GM19397 (cell line): ENCODE results near the gene SRSF1.
"Not testable (repeated sequence)": the region's sequence is repeated elsewhere in the genome, so short reads cannot be mapped to it uniquely, and the experiment has no call there.

Experiments used
- ATAC-seq: cut with Tn5 transposase; IDR thresholded peaks from one replicate; pipeline ENCODE4 v1.9.1; 2021; ENCODE audit warnings: mild to moderate bottlenecking, moderate library complexity; ENCODE audit not compliant: unreplicated experiment

Gene SRSF1

DNA sequence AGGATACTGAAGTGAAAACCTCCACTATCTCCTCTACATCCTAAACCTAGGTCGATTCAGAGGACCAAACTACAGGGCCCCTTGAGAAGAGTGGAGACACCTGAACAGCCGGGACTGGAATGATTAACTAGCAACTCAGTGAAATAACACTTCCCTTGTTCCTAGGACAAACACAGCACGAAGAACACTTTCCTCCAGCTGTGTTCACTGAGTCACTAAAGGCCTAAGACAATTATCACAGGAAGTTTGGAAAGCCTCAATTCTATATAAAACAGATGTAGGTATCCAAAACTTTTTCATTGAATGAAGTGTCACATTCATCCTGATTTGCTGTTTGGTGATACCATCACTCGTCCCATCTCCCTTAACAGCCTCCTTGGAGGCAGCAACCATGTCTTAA lies 36.3 kb downstream of the SRSF1 start:
- ATAC-seq = no peak

DNA sequence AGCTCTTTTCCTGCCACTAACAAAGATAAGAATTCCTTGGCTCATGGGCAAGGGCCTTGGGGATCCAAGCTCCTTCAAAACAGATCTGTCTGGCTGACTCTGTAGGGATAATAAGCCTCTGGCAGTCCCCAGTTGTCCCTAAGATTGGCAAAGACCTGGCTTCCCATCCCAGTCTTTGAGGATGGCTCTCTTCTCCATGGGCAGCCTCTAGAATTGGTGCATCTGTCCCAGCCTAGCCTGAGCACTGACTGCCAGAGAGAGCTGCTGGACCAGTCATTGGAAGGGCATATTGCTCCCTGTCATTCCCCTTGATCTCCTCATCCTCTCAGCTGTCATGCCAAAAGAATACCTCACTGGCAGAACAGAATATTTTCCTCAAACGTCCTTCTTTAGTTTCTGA lies 38.6 kb downstream of the SRSF1 start:
- no peak for ATAC-seq

DNA sequence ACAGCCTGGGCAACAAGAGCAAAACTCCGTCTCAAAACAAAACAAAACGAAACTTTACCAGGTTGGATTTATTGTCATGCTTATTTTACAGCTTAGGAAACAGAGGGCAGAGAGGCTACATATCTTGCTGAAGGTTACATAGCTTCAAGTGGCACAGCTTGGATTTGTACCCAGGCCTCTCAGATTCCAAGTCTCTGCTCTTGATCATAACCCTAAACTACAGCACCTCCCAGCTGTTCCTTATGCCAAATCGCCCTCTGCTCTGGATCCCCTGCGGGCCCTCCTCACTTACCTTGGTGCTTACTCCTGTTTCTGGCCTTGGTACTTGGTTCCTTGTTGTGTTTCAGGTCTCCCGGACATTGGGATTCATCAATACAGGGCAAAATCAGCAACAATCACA lies 40.2 kb downstream of the SRSF1 start:
- no peak for ATAC-seq

DNA sequence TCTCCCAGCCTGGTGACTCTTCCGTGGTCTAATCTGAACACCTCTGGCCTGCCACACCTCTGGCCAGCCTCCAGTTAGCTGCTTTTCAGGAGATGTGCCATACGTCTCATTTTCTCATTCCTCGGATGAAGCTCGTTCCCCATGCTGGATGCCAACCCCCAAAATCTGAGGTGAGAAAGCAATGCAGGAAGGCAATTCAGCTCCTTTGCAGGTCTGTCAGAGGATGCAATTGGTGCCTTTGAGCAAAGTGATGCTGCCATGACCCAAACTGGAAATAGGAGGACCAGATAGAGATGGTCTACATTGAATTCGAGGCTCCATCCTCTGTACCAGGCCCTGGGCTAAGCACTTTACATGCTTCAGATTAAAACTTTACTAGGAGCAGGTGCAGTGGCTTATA lies 40.8 kb downstream of the SRSF1 start:
- no peak for ATAC-seq

DNA sequence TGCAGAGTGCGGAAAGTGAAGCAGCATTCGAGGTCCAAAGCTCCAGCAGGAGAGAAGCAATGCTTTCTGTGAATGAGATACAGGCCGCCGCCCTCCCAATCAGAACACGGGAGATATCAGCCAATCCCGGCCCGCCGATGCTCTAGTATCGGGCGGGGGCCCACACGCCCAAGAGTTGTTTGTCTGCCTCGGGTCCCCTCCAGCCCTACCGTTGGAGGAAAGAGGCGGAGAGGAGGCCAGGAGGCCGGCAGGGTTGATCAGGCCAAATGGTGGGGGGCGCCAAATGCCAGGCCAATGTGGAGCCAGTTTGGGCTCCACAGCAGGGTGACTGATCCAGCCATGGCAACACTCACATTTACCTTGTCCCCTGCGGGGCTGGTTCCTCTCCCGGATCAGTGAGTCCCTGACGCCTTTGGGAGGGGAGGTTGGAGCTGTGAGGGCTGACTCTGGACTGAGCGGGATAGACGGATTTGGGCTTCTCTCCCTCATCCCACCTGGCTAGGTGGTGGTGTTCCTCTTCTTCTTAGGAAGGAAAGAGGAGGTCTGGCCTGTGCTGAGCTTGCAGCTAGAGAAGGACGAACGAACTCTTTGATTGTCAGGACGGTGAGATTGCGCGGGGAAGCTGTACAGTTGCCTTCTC lies 41.4 kb downstream of the SRSF1 start:
- no peak for ATAC-seq

DNA sequence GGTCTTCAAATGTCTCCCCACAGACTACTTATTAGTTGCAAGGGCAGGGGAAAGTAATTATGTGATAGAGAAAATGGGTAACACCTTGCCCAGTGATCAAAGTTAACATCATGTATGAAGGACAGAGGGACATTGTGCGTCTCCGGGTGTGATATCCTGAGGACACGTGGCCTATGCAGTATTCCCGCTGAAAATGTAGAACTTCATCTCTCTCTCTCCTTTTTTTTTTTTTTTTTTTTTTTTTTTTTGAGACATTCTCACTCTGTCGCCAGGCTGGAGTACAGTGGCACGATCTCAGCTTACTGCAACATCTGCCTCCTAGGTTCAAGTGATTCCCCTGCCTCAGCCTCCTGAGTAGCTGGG lies 43.9 kb downstream of the SRSF1 start:
- ATAC-seq = no peak

DNA sequence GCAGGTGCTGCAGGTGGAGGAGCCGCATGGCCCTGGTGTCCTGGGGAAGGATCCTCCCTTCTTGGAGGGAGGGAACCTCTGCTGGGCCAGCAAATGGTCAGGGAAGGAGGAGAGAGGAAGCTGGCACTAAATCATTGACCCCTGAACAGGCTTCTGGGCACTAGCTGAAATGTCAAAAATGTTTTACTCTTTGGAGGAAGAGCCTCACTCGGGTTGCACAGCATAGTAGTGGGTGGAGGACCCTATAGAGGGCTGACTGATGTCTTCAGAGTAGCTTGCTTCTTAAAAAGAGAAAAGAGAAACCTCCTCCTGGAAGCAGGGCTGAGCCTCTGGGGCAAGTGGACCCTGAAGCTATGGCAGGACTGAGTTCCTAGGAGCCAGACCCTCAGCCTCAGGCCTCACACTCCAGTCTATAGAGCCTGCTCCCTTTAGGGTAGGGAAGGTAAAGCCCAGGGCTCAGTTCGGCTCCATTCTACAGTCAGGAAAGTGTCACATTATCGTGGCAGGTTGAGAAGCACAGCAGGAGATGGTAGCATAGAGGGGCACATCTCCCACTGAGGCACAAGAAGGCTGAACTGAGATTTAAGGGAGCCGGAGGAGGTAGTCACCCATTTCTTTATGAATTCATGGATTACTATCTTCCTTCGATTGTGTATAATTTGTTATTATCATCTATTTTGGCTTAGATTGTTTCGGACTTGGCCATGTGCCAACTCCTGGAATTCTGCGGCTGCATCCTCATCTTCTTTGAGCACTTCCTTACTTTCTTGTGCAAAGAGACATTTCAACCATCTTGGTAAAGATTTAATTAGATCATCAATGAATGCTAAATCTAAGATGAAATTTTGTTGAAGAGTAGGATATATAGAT lies 44.5 kb downstream of the SRSF1 start:
- ATAC-seq = no peak

DNA sequence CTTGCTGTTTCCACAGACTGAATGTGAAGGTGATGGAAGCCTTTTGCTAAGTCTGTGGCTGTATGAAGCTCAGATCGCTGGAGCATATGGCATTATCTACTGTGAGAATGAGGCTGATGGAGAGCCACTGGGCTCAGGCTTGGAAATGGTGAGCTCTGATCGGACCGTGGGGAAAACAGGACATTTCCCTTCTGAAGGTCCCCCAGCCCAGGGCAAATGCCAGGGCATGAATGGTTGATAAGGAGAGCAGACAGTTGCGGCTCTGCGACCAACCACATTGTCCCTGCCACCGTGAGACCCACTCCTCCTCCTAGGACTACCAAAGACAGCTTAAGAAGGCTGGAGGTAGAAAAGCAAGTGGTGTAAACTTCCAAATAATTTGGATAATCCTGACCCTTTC lies 47.1 kb downstream of the SRSF1 start:
- no peak for ATAC-seq

DNA sequence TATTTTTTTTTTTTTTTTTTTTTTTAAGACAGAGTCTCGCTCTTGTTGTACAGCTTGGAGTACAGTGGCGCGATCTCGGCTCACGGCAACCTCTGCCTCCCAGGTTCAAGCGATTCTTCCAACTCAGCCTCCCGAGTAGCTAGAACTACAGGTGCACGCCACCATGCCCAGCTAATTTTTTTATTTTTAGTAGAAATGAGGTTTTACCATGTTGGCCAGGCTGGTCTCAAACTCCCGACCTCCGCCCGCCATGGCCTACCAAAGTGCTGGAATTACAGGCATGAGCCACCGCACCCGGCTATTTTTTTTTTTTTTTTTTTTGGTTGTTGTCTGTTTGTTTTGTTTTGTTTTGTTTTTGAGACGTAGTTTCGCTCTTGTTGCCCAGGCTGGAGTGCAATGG lies 48.7 kb downstream of the SRSF1 start:
- not testable (repeated sequence) for ATAC-seq

DNA sequence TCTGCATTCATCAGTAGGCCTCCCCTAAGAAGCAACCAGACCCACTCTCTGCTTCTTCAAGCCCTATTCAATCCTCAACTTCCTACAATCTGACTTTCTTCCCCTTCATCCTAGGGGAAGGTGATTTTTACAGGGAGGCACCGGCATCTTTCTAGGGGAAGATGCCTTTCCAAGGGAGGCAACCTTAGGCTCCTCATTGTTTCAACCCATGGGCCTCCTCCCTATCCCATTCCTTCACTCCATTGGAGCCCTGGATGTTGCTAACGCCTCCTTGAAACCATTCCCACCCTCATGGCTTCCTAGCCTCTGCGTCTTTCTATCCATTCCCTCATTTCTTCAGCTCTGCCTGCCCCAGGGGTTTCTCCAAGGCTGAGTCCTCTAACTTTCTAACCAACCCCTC lies 49.2 kb downstream of the SRSF1 start:
- no peak for ATAC-seq

DNA sequence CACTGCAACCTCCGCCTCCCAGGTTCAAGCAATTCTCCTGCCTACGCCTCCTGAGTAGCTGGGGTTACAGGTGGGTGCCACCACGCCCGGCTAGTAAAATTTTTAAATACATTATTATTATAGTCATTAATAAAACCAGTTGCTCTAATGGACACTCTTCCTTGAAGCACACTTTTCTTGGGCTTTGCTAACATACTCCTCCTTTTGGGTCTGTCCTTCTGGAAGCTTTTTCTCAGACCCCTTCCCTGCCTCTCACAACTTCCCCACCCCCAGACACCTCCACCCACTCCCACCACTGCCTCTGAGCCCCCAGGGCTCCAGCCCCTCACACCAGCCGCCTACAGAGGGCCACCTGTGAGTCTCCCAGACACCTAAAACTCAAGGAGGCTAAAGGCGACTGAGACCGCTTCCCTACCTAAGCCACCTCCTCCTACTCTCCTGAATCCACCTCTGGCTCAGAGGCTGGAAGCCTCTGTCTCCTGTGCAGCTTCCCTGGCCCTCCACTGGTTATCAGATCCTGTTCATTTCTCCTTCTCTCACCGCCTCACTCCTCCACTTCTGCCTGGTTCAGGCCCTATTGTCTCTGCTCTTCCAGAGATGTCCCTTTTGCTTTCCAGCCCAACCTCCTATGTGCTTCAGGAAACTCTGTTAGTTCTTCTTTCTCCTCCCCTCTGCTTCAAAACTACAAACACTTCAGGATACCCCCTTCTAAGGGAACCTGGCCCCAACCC lies 49.8 kb downstream of the SRSF1 start:
- no peak for ATAC-seq

DNA sequence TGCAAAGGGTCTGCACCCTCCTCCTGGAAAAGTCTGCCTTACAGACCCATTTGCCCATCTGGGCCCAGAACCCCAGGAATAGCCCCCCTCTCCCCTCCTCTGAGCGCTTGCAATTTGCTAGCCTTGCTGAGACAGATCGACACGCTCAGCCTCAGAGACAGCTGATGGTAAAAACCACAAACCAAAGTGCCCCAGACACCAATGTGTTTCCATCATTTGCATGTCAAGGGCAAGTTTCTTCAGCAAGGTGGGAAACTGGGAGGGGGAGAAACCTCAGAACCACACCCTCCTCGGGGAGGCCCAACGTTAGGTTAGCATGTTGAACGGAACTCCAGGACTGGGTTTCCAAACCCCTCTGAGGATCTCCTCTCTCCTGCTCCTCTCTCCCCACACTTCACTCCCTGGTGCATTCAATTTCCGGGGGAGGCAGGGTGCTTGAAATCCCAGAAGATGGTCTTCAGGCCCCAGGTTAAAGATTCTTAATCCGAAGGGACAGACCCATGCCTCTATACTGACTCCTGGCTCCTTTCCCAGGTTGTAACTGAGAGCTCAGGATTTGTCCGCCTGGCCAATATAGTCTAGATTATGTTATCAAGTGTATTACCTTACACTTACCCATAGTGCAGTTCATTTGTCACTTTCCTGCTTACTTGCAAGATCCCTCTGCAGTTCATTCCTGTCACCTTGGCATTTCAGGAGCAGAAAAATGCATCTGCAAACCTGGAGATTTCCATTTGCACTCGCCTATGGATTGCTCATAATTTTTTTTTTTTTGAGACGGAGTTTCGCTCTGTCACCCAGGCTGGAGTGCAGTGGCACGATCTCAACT lies 50.5 kb downstream of the SRSF1 start:
- peak; percentile 73 for ATAC-seq

DNA sequence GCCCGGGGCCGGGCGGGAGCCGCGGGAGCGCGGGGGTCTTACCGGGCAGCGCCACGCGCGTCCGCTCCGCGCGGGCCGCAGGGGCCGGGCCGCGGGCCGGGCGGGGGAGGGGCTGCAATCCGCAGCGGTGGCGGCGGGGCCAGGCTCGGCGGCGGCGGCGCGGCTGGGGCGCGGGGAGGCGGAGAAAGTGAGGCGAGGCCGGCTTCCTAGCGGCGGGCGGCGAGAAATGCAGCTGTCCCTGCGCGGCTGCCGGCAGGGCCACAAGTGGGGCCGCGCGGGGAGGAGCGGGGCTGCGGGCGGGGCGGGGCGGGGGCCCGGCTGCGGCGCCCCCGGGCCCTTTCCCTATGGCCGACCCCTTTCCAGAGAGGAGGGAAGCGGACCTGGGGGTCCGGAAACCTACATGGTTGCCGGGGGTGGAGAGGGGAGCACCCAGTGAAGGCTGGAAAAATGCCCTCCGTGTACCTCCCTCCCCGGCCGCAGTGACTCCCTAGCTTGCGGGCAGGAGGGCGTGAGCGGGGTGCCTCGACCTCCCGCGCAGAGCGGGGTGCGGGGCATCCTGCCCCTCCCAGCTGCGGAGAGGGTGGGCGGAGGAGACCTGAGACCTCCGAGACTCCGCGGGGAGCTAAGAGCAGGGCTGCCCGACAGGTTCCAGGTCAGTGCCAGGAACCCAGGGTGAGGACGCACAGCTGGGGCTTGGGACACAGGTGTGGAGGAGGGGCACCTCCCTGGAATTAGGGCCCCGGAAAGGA lies 51.7 kb downstream of the SRSF1 start, which contains the start of gene CUEDC1:
Gene CUEDC1 (minus strand): TSS at position 230 of the 749 bp plus-strand sequence. CDS start 69,848 bp downstream, outside the sequence.
- peak; percentile 49 for ATAC-seq

DNA sequence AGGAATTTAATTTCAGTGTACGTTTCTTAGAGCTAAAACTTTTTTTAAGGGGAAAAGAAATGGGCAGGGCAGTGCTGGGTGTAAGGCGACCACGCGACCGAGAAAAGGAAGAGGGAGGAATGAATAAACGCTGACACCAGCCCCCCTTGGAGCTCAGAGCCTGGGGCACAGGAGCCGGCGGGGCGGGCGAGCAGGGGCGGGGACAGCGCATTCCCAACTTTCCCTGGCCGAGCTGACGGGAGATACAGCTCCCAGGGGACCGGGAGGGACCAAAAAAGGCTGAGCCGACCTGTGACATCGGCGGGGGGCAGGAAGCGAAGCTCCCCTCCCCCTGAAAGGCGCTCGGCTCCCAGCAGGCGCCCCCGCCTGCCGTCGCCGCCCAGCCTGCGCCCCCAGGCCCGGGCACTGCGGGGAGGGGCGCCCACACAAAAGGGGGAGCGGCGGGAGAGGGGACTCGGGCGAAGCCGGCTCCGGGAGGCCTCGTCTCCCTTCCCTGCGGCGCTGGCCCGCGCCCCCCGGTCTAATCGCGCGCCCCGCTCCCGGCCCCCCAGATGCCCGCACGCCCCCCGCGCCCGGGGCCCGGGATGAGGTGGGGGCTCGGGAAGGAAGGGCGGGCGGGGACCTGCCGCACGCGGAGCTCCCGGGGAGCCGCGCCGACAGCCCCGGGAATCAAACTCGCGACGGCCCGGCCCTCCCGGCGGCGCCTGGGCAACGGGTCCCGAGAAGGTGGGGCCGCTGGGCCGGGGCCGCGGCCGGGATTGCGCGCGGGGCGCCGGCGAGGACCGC lies 52.5 kb downstream of the SRSF1 start:
- no peak for ATAC-seq

DNA sequence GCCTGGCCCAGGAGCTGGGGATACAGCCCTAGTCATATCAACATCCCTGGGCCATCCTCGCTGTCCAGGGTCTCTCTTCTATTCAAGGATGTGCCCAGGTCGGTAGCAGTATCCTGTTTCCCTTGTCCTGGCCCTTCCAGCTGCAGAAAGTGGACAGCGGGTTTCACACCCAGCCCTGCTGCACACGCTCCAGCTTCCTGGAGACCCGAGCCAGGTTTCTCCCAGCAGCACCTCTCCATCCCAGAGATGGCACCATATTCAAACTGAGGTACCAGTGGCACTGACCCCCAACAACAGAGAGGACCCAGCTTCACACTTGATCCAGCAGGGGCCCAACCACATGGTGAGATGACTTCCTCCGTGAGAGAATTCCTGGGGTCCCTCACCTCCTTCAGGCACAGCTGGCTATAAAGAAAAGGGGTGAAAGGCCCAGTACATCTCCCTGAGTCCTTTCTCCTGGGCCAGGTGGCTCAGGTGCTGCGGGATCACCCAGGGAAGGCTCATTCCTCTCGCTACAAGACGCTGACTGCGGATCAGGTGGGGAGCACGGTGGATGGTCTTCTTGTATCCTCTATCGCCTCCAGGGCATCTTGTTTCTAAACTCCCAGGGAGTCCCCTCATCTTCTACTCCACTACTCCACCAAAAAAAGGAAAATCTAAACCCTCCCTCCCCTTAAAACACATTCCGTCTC lies 53.2 kb downstream of the SRSF1 start:
- ATAC-seq = no peak
